HG02610 (cell line): ENCODE measurements around the gene SPPL2B.
"Not testable (repeated sequence)": the region's sequence is repeated elsewhere in the genome, so short reads cannot be mapped to it uniquely, and the experiment has no call there.

Experiments used
- ATAC-seq: cut with Tn5 transposase; IDR thresholded peaks from one replicate; pipeline ENCODE4 v1.9.1; 2021; ENCODE audit warnings: mild to moderate bottlenecking, moderate library complexity; ENCODE audit not compliant: unreplicated experiment

Gene SPPL2B

DNA sequence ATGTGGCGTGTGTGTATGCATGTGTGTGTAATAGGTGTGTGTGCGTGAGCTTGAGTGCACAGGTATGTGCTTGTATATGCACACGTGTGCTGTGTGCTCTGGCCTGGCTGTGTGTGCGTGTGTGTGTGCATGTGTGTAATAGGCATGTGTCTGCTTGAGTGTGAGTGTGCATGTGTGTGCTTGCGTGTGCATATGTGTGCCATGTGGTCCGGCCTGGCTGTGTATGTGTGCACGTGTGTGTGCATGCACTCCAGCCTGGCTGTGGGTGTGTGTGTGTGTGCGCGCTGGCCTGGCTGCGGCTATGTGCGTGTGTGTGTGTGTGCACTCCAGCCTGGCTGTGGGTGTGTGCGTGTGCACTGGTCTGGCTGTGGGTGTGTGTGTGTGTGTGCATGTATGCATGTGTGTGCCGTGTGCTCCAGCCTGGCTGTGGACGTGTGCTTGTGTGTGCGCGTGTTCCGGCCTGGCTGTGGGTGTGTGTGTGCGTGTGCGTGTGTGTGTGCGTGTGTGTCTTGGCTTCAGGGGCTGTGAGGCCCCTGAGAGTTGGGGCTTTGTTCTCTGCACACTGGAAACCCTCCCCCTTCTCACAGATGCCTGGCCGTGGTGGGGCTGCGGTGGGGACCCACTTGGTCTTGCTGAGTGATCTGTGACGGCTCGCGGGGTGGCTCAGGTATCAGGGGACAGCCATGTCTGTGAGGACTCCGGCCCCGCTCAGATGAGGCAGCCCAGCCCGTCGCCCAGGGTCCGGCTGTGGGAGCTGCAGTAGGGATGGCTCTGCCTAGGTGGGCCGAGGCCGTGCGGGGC is 8.2 kb downstream of the SPPL2B start:
- ATAC-seq: no peak

DNA sequence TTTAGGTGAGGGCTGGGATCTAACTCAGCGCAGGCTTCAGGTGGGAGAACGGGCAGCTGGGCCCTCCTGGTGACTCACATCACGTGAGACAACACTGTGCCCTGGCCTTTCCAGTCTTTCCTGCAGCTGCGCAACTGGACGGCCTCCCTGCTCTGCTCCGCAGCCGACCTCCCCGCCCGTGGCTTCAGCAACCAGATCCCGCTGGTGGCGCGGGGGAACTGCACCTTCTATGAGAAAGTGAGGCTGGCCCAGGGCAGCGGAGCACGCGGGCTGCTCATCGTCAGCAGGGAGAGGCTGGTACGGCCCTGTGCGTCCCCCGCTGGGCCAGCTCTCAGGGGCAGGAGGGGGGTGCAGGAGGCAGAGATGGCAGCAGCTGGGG is 8.8 kb downstream of the SPPL2B start:
- no peak for ATAC-seq

DNA sequence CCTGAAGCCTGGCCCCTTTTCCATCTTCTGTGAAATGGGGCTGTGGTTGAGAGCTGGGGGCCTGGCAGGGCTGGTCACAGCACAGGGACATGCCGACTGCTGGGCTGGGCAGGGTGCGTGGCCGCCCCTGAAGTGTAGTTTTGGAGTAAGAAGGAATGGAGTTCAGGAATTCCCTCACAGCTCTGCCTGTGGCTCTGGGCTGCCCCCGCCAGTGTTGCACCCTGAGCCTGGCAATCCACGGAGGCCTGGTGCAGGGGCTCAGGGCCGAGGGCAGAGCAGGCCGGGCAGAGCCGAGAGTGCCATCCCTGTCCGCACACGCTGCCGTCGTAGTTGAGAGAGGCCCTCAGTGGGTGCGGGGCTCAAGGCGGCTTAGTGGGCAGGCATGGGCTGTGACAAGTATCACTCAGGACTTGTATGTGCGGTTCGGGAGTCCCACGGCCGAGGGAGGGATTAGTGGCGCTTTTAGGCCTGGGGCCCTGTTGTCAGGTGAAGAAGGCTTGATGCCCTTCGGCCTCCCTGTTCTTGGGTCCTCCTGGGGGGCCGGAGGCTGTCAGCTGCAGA is 9.7 kb downstream of the SPPL2B start:
- ATAC-seq: no peak

- no peak for ATAC-seq
Observed at GRCh38 chr19:2338751-2339643, 10.5 kb downstream of the SPPL2B start.

GRCh38 chr19:2339644-2340310 is 11.3 kb downstream of the SPPL2B start:
- ATAC-seq: no peak

DNA sequence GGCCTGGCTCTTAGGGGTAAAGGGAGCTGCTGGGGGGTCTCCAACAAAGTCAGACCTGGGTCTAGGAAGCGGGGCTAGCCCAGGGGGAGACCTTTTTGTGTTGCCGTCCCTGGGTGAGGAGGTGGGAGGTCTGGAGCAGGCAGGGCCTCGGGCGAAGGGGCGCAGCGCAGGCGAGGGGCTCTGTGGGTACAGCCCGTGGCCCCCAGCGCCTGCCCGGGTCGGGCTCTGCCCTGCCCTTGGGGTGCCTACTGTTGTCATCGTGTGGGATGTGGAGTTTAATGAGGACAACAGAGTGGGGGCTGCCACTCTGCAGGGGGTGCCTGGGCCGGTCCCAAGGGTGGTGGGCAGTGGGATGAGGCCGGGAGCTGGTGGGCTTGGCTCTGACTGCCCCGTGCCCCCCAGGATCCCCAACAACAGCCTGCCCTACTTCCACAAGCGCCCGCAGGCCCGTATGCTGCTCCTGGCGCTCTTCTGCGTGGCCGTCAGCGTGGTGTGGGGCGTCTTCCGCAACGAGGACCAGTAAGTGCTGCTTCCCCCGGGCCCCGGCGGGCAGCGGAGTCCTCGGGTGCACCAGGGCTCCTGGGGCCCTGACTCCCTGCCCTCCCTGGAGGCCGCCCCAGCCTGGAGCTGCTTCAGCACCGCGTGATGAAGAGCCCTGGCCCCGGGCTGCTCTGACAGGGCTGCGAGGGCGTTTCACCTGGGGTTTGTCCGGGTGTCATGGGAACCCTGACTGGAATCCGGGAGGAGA is 12.2 kb downstream of the SPPL2B start:
- no peak for ATAC-seq

DNA sequence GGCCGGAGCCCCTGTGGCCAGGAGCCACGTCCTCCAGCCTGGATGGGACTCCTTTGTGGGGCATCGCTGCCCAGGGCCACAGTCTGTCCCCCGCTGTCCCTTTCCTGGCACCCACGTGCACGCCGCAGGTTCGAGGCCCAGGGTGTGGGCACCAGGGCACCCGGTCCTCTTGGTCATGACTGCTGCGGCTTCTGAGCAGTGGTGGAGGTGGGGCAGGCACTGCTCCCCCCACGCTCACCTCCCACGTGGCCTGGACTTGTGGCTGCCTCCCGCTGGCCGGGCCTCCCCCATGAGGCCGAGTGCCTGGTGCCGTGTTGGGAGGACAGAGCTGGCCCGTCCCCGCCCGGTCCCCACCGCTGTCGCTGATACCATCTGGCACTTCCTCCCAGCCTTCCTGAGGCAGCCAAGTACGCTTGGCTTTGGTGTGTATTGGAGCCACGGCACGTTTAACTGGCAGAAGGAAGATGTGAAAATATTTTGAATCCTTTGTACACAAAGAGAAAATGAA is 12.8 kb downstream of the SPPL2B start:
- ATAC-seq: no peak

- ATAC-seq: no peak
Observed at GRCh38 chr19:2341982-2342381, 13.5 kb downstream of the SPPL2B start.

DNA sequence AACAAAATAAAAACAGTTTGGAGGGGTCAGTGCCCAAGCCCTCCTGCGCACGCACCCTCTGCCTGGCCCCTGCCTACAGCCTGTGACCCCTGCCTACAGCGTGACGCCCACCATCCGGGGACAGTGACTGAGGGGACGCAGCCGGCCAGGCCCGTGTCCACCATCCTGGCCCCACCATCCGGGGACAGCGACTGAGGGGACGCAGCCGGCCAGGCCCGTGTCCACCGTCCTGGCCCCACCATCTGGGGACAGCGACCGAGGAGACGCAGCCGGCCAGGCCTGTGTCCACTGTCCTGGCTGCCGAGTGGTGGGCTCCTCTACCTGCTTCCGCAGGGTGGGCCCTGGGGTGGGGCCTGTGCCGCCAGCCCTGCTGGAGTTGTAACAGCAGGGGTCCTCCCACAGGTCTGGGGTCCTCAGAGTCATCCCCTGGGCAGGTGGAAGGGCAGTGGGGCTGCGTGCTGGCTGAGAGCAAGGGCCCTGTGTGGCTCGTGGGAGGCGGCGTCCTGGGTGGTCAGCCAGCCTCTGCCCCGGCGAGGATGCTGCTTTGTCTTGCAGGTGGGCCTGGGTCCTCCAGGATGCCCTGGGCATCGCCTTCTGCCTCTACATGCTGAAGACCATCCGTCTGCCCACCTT is 14.3 kb downstream of the SPPL2B start:
- ATAC-seq: no peak

- ATAC-seq: no peak
Observed at GRCh38 chr19:2343289-2343982, 15.0 kb downstream of the SPPL2B start.

DNA sequence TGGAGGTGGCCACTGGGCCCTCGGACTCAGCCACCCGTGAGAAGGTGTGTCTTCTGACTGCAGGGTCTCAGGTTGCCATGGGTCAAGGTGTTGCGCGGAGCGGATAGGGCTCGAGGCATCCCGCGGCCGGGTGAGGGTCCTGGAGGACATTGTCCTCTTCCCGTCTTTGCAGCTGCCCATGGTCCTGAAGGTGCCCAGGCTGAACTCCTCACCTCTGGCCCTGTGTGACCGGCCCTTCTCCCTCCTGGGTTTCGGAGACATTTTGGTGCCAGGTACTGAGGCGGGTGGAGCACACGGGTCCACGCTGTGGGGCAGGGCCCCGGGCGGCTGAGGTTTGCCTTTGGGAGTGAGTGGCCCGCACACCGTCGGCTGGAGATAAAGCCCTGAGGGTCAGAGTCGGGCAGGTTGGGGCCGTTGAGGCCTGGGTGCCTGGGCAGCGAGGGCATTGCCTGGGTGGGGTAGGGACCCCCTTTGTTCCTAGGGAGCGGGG is 15.9 kb downstream of the SPPL2B start:
- no peak for ATAC-seq

- ATAC-seq: no peak
Observed at GRCh38 chr19:2345076-2345475, 16.6 kb downstream of the SPPL2B start.

- no peak for ATAC-seq
Observed at GRCh38 chr19:2345794-2346663, 17.5 kb downstream of the SPPL2B start.

- not testable (repeated sequence) for ATAC-seq
Observed at GRCh38 chr19:2349818-2350217, 21.3 kb downstream of the SPPL2B start.

DNA sequence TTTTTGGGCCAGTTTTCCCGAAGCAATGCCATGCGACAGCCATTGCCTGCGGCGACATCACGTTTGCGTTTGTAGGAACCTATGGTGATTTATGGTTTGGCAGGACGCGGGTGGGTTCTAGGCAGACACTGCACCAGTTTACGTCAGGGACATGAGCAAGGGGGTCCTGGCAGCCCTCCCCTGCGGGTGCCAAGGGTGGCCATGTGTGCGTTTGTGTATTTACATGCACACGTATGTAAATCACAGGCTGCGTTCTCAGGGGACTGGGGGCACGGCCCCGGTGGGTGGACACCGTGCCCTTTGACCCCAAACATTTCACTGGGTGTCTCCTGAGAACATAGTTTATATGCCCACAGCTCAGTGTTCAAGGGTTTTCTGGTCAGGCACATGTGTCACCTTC is 22.2 kb downstream of the SPPL2B start:
- ATAC-seq: no peak

DNA sequence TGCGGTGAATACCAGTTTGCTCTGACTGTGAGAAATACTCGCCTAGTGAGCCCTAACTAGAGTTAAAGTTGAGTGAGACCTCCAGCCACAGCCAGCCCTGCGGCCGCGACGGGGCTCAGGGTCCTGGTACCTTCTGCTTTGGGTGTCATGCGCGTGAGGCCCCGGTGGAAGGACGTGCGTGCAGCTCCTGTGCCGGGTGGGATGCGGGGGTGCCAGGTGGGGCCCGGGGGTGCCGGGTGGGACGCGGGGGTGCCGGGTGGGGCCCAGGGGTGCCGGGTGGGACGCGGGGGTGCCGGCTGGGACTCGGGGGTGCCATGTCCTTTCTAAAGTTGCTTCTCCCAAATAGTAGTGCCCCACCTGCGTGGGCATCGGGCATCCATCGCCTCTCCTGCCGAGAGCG is 23.1 kb downstream of the SPPL2B start:
- no peak for ATAC-seq

DNA sequence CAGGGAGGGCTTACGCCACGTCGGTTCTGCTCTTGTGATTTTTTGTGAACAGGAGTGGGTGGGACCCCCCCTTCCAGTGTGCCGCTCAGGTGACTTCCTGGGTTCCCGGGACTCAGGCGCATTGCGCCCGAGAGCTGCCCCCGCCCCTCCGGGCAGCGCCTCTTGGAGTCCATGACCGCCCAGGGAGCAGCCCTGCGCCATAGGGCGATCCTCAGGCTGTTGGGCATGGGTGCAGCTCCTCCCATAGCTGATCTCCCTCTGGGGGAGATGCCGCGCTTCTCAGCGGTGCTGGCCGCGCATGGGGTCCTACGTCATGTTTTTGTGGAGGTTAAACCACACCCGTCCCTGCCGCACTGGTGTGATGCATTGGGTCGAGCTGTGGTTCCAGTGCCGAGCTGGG is 23.6 kb downstream of the SPPL2B start:
- ATAC-seq: no peak
